K562 (cell line): Measurements from ENCODE around the gene OR2L5. TPM values are rescaled to one million over a fixed set of nuclear protein-coding genes. Genes with fewer than 3 reads are reported as not detected.

ENCODE experiments used
- ATF1 ChIP-seq, 2 experiments: fragments of 450-650 bp in 1 of 2; IDR thresholded peaks; 2 replicates each; pipeline ENCODE4 v1.6.1; 2016; ENCODE audit warnings: missing compliant biosample characterization in 1 of 2, missing genetic modification characterization in 1 of 2
- BRF1 ChIP-seq: IDR thresholded peaks from 3 replicates; pipeline ENCODE4 v1.6.1; 2011; ENCODE audit warnings: borderline replicate concordance, mild to moderate bottlenecking; ENCODE audit not compliant: insufficient read length; ENCODE audit errors: extremely low read depth
- FOXM1 ChIP-seq, 2 experiments: fragments of 450-650 bp in 1 of 2; sonication (generic) in 1 of 2; formaldehyde crosslinking in 1 of 2; IDR thresholded peaks; 2 replicates each; pipeline versions ENCODE4 v1.6.1 to v1.9.0; 2017 to 2022; ENCODE audit warnings: low read depth in 2 of 2, mild to moderate bottlenecking in 2 of 2, missing genetic modification reagents in 1 of 2, moderate library complexity in 1 of 2
- HCFC1 ChIP-seq: IDR thresholded peaks from 2 replicates; pipeline ENCODE4 v1.6.1; 2012; ENCODE audit warnings: low read depth, low read length, improper control_type of control experiment
- HDAC8 ChIP-seq: fragments of 450-650 bp; IDR thresholded peaks from 2 replicates; pipeline ENCODE4 v1.6.1; 2016; ENCODE audit warnings: mild to moderate bottlenecking, missing genetic modification characterization, moderate library complexity, missing compliant biosample characterization
- MAFF ChIP-seq: IDR thresholded peaks from 2 replicates; pipeline ENCODE4 v1.6.1; 2012; ENCODE audit warnings: low read length, improper control_type of control experiment
- MAFG ChIP-seq: fragments of 450-650 bp; conservative IDR thresholded peaks from 2 replicates; pipeline ENCODE4 v1.6.1; 2016; ENCODE audit warnings: missing genetic modification characterization, missing compliant biosample characterization
- MAFK ChIP-seq: IDR thresholded peaks from 2 replicates; pipeline ENCODE4 v1.6.1; 2011; ENCODE audit warnings: low read length, improper control_type of control experiment
- MLX ChIP-seq, 2 experiments: fragments of 450-650 bp in 1 of 2; sonication (generic) in 1 of 2; formaldehyde crosslinking; conservative IDR thresholded peaks; 2 replicates each; pipeline versions ENCODE4 v1.4.0 to v1.8.1; 2020 to 2022; ENCODE audit warnings: mild to moderate bottlenecking in 1 of 2, missing genetic modification reagents in 1 of 2
- NONO ChIP-seq, 2 experiments: fragments of 200-400 bp in 1 of 2; fragments of 450-650 bp in 1 of 2; formaldehyde crosslinking in 1 of 2; IDR thresholded peaks; 2 replicates each; pipeline ENCODE4 v1.6.1; 2017; ENCODE audit warnings: low read depth in 2 of 2, mild to moderate bottlenecking in 2 of 2, moderate library complexity in 2 of 2, low read length in 1 of 2
- PHTF2 ChIP-seq: fragments of 250-450 bp; sonication (Bioruptor Pico); IDR thresholded peaks from 2 replicates; pipeline ENCODE4 v1.5.0; 2021; ENCODE audit warnings: mild to moderate bottlenecking
- RHOXF2B ChIP-seq: fragments of 250-450 bp; sonication (Bioruptor Pico); conservative IDR thresholded peaks from 2 replicates; pipeline ENCODE4 v1.5.1; 2021
- SMAD1 ChIP-seq: fragments of 150-350 bp; IDR thresholded peaks from 2 replicates; pipeline ENCODE4 v1.6.1; 2014; ENCODE audit warnings: low read length, low read depth; ENCODE audit not compliant: partially characterized antibody
- SRSF7 ChIP-seq: fragments of 200-400 bp; formaldehyde crosslinking; optimal IDR thresholded peaks from 2 replicates; pipeline ENCODE3; 2017; ENCODE audit warnings: mild to moderate bottlenecking, low read depth, low read length
- TEAD2 ChIP-seq: fragments of 450-650 bp; IDR thresholded peaks from 2 replicates; pipeline ENCODE4 v1.6.1; 2016; ENCODE audit warnings: missing genetic modification characterization, control low read depth, missing compliant biosample characterization
- ZNF224 ChIP-seq: sonication (generic); formaldehyde crosslinking; IDR thresholded peaks from 2 replicates; pipeline ENCODE4 v1.8.0; 2022; ENCODE audit warnings: mild to moderate bottlenecking, missing genetic modification reagents
- ZNF551 ChIP-seq: fragments of 250-450 bp; sonication (Bioruptor Pico); IDR thresholded peaks from 2 replicates; pipeline ENCODE4 v1.5.0; 2021; ENCODE audit warnings: mild to moderate bottlenecking, moderate library complexity
- polyA plus RNA-seq, 8 experiments: library from polyadenylated mRNA; depleted of rRNA in 4 of 8; stranded (reverse) in 5 of 8; unstranded in 3 of 8; fragments of >200 nt; fragmentation: Nextera tagmentation in 2 of 8; fragmentation: Illumina TruSeq in 1 of 8; extraction: Ambion mirVana in 2 of 8; extraction: Trizol in 1 of 8; gene quantifications; 2 replicates each; pipeline versions ENCODE4 v1.2.1 to v1.2.3, GENCODE V29; 2011 to 2014; ENCODE audit warnings: inconsistent platforms in 1 of 8, missing spikeins in 1 of 8
- total RNA-seq, 7 experiments: library from RNA; depleted of rRNA in 6 of 7; stranded (reverse); fragments of >200 nt in 6 of 7; fragmentation: Illumina TruSeq in 2 of 7; extraction: Trizol in 2 of 7; gene quantifications; 2 replicates each; pipeline versions ENCODE4 v1.2.1 to v1.2.3, GENCODE V29; 2011 to 2021; ENCODE audit warnings: low replicate concordance in 1 of 7
- TF ChIP-seq, protein P1 (sequence below): fragments of 250-450 bp; sonication (Bioruptor Pico); IDR thresholded peaks from 2 replicates; pipeline ENCODE4 v1.4.0; 2020; ENCODE audit warnings: mild to moderate bottlenecking, moderate library complexity, borderline replicate concordance
- TF ChIP-seq, protein P2 (sequence below): fragments of 450-650 bp; formaldehyde crosslinking; IDR thresholded peaks from 2 replicates; pipeline ENCODE4 v1.4.0; 2022; ENCODE audit warnings: missing genetic modification characterization
- TF ChIP-seq, protein P3 (sequence below): fragments of 450-650 bp; conservative IDR thresholded peaks from 2 replicates; pipeline ENCODE4 v1.6.1; 2016; ENCODE audit warnings: missing genetic modification characterization, low read depth, mild to moderate bottlenecking, missing compliant biosample characterization, moderate library complexity
- TF ChIP-seq, protein P4 (sequence below): fragments of 450-650 bp; IDR thresholded peaks from 2 replicates; pipeline ENCODE4 v1.6.1; 2016

Gene OR2L5
- total and polyA plus RNA-seq, 9 of the 15 experiments (the other 6 are each of a cell fraction or from before 2014, with no cell fraction given) = 0.03 TPM; not detected in 8

- TF ChIP-seq, protein P1, sequence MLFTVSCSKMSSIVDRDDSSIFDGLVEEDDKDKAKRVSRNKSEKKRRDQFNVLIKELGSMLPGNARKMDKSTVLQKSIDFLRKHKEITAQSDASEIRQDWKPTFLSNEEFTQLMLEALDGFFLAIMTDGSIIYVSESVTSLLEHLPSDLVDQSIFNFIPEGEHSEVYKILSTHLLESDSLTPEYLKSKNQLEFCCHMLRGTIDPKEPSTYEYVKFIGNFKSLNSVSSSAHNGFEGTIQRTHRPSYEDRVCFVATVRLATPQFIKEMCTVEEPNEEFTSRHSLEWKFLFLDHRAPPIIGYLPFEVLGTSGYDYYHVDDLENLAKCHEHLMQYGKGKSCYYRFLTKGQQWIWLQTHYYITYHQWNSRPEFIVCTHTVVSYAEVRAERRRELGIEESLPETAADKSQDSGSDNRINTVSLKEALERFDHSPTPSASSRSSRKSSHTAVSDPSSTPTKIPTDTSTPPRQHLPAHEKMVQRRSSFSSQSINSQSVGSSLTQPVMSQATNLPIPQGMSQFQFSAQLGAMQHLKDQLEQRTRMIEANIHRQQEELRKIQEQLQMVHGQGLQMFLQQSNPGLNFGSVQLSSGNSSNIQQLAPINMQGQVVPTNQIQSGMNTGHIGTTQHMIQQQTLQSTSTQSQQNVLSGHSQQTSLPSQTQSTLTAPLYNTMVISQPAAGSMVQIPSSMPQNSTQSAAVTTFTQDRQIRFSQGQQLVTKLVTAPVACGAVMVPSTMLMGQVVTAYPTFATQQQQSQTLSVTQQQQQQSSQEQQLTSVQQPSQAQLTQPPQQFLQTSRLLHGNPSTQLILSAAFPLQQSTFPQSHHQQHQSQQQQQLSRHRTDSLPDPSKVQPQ (CRISPR knock-in tag) = no peak
- TF ChIP-seq PHTF2 (CRISPR knock-in tag) = no peak
- TF ChIP-seq FOXM1 (IDR thresholded peaks at IDR 0.05; ENCODE audit: low read depth) = no peak
- no peak for TF ChIP-seq FOXM1 (CRISPR knock-in tag; IDR thresholded peaks at IDR 0.05; ENCODE audit: low read depth)
- TF ChIP-seq ATF1 (CRISPR knock-in tag; IDR thresholded peaks at IDR 0.05) = no peak
- TF ChIP-seq ATF1 (tag; IDR thresholded peaks at IDR 0.05) = no peak
- TF ChIP-seq TEAD2 (tag) = no peak
- peak; percentile 98 for TF ChIP-seq MAFG
- TF ChIP-seq SRSF7 = no peak
- TF ChIP-seq, protein P2, sequence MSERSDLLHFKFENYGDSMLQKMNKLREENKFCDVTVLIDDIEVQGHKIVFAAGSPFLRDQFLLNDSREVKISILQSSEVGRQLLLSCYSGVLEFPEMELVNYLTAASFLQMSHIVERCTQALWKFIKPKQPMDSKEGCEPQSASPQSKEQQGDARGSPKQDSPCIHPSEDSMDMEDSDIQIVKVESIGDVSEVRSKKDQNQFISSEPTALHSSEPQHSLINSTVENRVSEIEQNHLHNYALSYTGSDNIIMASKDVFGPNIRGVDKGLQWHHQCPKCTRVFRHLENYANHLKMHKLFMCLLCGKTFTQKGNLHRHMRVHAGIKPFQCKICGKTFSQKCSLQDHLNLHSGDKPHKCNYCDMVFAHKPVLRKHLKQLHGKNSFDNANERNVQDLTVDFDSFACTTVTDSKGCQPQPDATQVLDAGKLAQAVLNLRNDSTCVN (CRISPR knock-in tag) = no peak
- no peak for TF ChIP-seq MLX (CRISPR knock-in tag; conservative IDR thresholded peaks at IDR 0.05)
- TF ChIP-seq HCFC1 = no peak
- TF ChIP-seq, protein P3, sequence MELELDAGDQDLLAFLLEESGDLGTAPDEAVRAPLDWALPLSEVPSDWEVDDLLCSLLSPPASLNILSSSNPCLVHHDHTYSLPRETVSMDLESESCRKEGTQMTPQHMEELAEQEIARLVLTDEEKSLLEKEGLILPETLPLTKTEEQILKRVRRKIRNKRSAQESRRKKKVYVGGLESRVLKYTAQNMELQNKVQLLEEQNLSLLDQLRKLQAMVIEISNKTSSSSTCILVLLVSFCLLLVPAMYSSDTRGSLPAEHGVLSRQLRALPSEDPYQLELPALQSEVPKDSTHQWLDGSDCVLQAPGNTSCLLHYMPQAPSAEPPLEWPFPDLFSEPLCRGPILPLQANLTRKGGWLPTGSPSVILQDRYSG = no peak
- TF ChIP-seq ZNF551 (CRISPR knock-in tag) = no peak
- TF ChIP-seq ZNF224 (CRISPR knock-in tag) = no peak
- TF ChIP-seq, protein P4, sequence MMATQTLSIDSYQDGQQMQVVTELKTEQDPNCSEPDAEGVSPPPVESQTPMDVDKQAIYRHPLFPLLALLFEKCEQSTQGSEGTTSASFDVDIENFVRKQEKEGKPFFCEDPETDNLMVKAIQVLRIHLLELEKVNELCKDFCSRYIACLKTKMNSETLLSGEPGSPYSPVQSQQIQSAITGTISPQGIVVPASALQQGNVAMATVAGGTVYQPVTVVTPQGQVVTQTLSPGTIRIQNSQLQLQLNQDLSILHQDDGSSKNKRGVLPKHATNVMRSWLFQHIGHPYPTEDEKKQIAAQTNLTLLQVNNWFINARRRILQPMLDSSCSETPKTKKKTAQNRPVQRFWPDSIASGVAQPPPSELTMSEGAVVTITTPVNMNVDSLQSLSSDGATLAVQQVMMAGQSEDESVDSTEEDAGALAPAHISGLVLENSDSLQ = no peak
- peak; percentile 99 for TF ChIP-seq MAFK
- no peak for TF ChIP-seq HDAC8 (tag)
- TF ChIP-seq MAFF = peak; percentile 99
- TF ChIP-seq SMAD1 = no peak
- no peak for TF ChIP-seq BRF1
- no peak for TF ChIP-seq NONO (IDR thresholded peaks at IDR 0.05; ENCODE audit: low read depth in 2 of 2, low read length in 1 of 2)
- no peak for TF ChIP-seq RHOXF2B (CRISPR knock-in tag)
These were observed 52.1 kb downstream of the OR2L5 start (continued) for GRCh38 chr1:248065604-248066003.
